HEK293 (cell line): ENCODE data around the gene ABCC3.

Experiments used
- CTCF ChIA-PET: fragments of 350-600 bp; formaldehyde crosslinking; extraction: SDS; loops from one replicate; lab custom pipeline; 2021; ENCODE audit warnings: antibody characterized with exemption; lab: Yijun Ruan, JAX
- POLR2A ChIA-PET: fragments of 300-600 bp; formaldehyde crosslinking; extraction: SDS; loops from one replicate; lab custom pipeline; 2020; ENCODE audit warnings: antibody characterized with exemption, inconsistent platforms; lab: Yijun Ruan, JAX
- H3K27ac ChIP-seq: fragments of 200-500 bp; sonication (Bioruptor generic); 2 replicates; pipeline ENCODE4 v1.5.1; 2014; ENCODE audit warnings: low read depth, low read length, control low read depth, inconsistent platforms; ENCODE audit errors: extremely low read depth
- H3K36me3 ChIP-seq, 2 experiments: fragments of 200-500 bp in 1 of 2; sonication (Bioruptor generic) in 1 of 2; 1 replicate in 1 of 2; 2 replicates in 1 of 2; pipeline ENCODE4 v1.5.1; 2014 to 2017; ENCODE audit warnings: inconsistent platforms in 2 of 2, low read length in 2 of 2; ENCODE audit not compliant: control insufficient read depth in 2 of 2, insufficient read depth in 1 of 2
- H3K4me1 ChIP-seq: fragments of 200-500 bp; sonication (Bioruptor generic); 2 replicates; pipeline ENCODE4 v1.5.1; 2014; ENCODE audit warnings: mild to moderate bottlenecking, low read length, inconsistent platforms; ENCODE audit not compliant: control insufficient read depth, insufficient read depth
- H3K4me3 ChIP-seq: 2 replicates; pipeline ENCODE4 v1.5.1; 2011; ENCODE audit warnings: low read depth, mild to moderate bottlenecking, control low read depth, low read length, moderate library complexity
- H3K9me3 ChIP-seq: fragments of 200-500 bp; sonication (Bioruptor generic); 2 replicates; pipeline ENCODE4 v1.5.1; 2014; ENCODE audit warnings: low read depth, low read length, inconsistent platforms; ENCODE audit not compliant: control insufficient read depth, insufficient read depth
- BCL11A ChIP-seq: fragments of 450-650 bp; formaldehyde crosslinking; IDR thresholded peaks from 2 replicates; pipeline ENCODE4 v1.5.1; 2016; ENCODE audit warnings: low read depth, missing biosample characterization, missing genetic modification characterization
- BCL11B ChIP-seq: fragments of 450-650 bp; formaldehyde crosslinking; IDR thresholded peaks from 2 replicates; pipeline ENCODE4 v1.5.1; 2016; ENCODE audit warnings: low read depth, missing biosample characterization, missing genetic modification characterization
- GFI1B ChIP-seq: fragments of 450-650 bp; formaldehyde crosslinking; IDR thresholded peaks from 2 replicates; pipeline ENCODE4 v1.5.1; 2016; ENCODE audit warnings: missing biosample characterization, missing genetic modification characterization
- GLIS2 ChIP-seq: fragments of 450-650 bp; formaldehyde crosslinking; IDR thresholded peaks from 2 replicates; pipeline ENCODE4 v1.5.1; 2016; ENCODE audit warnings: missing biosample characterization, missing genetic modification characterization
- HOXA7 ChIP-seq: sonication (generic); formaldehyde crosslinking; IDR thresholded peaks from 2 replicates; pipeline ENCODE4 v1.8.1; 2022; ENCODE audit warnings: missing genetic modification reagents, borderline replicate concordance
- IKZF3 ChIP-seq: fragments of 450-650 bp; IDR thresholded peaks from 2 replicates; pipeline ENCODE4 v1.5.0; 2018; ENCODE audit warnings: missing biosample characterization, mild to moderate bottlenecking, missing genetic modification characterization, moderate library complexity
- KLF1 ChIP-seq: fragments of 450-650 bp; formaldehyde crosslinking; IDR thresholded peaks from 2 replicates; pipeline ENCODE4 v1.5.1; 2016; ENCODE audit warnings: missing biosample characterization, missing genetic modification characterization
- MYNN ChIP-seq: fragments of 450-650 bp; formaldehyde crosslinking; IDR thresholded peaks from 2 replicates; pipeline ENCODE4 v1.5.1; 2016; ENCODE audit warnings: missing biosample characterization, missing genetic modification characterization, borderline replicate concordance
- OVOL3 ChIP-seq: fragments of 450-650 bp; formaldehyde crosslinking; IDR thresholded peaks from 2 replicates; pipeline ENCODE4 v1.5.1; 2016; ENCODE audit warnings: missing biosample characterization, missing genetic modification characterization
- SCRT2 ChIP-seq: fragments of 450-650 bp; formaldehyde crosslinking; IDR thresholded peaks from 2 replicates; pipeline ENCODE4 v1.5.1; 2016; ENCODE audit warnings: missing biosample characterization, missing genetic modification characterization
- SP7 ChIP-seq: fragments of 450-650 bp; formaldehyde crosslinking; IDR thresholded peaks from 2 replicates; pipeline ENCODE4 v1.5.1; 2016; ENCODE audit warnings: missing biosample characterization, missing genetic modification characterization
- YY1 ChIP-seq: fragments of 450-650 bp; formaldehyde crosslinking; IDR thresholded peaks from 2 replicates; pipeline ENCODE4 v1.5.1; 2018; ENCODE audit warnings: missing biosample characterization, missing genetic modification characterization
- YY2 ChIP-seq: fragments of 450-650 bp; formaldehyde crosslinking; IDR thresholded peaks from 2 replicates; pipeline ENCODE4 v1.5.1; 2016; ENCODE audit warnings: missing biosample characterization, missing genetic modification characterization
- ZBTB8A ChIP-seq: fragments of 450-650 bp; formaldehyde crosslinking; IDR thresholded peaks from 2 replicates; pipeline ENCODE4 v1.5.1; 2016; ENCODE audit warnings: missing biosample characterization, missing genetic modification characterization
- ZNF10 ChIP-seq: fragments of 450-650 bp; formaldehyde crosslinking; IDR thresholded peaks from 2 replicates; pipeline ENCODE4 v1.5.1; 2017; ENCODE audit warnings: missing biosample characterization, missing genetic modification characterization
- ZNF169 ChIP-seq: fragments of 450-650 bp; formaldehyde crosslinking; IDR thresholded peaks from 2 replicates; pipeline ENCODE4 v1.5.1; 2016; ENCODE audit warnings: missing biosample characterization, missing genetic modification characterization
- ZNF223 ChIP-seq: fragments of 450-650 bp; formaldehyde crosslinking; IDR thresholded peaks from 2 replicates; pipeline ENCODE4 v1.5.1; 2016; ENCODE audit warnings: missing biosample characterization, missing genetic modification characterization
- ZNF391 ChIP-seq: fragments of 450-650 bp; formaldehyde crosslinking; IDR thresholded peaks from 2 replicates; pipeline ENCODE4 v1.5.1; 2016; ENCODE audit warnings: low read depth, missing biosample characterization, missing genetic modification characterization, borderline replicate concordance
- ZNF416 ChIP-seq: fragments of 450-650 bp; formaldehyde crosslinking; IDR thresholded peaks from 2 replicates; pipeline ENCODE4 v1.5.1; 2016; ENCODE audit warnings: missing biosample characterization, missing genetic modification characterization
- ZNF433 ChIP-seq: fragments of 450-650 bp; formaldehyde crosslinking; IDR thresholded peaks from 2 replicates; pipeline ENCODE4 v1.5.1; 2016; ENCODE audit warnings: missing biosample characterization, missing genetic modification characterization, low read depth
- ZNF529 ChIP-seq: fragments of 450-650 bp; formaldehyde crosslinking; IDR thresholded peaks from 2 replicates; pipeline ENCODE4 v1.5.1; 2017; ENCODE audit warnings: missing genetic modification characterization, missing biosample characterization; ENCODE audit not compliant: insufficient replicate concordance
- ZNF571 ChIP-seq: fragments of 450-650 bp; formaldehyde crosslinking; IDR thresholded peaks from 2 replicates; pipeline ENCODE4 v1.5.0; 2017; ENCODE audit warnings: missing biosample characterization, missing genetic modification characterization
- ZNF585B ChIP-seq: fragments of 450-650 bp; formaldehyde crosslinking; IDR thresholded peaks from 2 replicates; pipeline ENCODE4 v1.5.1; 2016; ENCODE audit warnings: missing biosample characterization, missing genetic modification characterization
- ZNF629 ChIP-seq: fragments of 450-650 bp; formaldehyde crosslinking; IDR thresholded peaks from 2 replicates; pipeline ENCODE4 v1.5.1; 2017; ENCODE audit warnings: missing biosample characterization, missing genetic modification characterization
- ZNF654 ChIP-seq: fragments of 450-650 bp; formaldehyde crosslinking; IDR thresholded peaks from 2 replicates; pipeline ENCODE4 v1.5.1; 2016; ENCODE audit warnings: low read depth, missing biosample characterization, missing genetic modification characterization
- ZNF792 ChIP-seq: fragments of 450-650 bp; formaldehyde crosslinking; IDR thresholded peaks from 2 replicates; pipeline ENCODE4 v1.5.1; 2016; ENCODE audit warnings: missing biosample characterization, missing genetic modification characterization
- ZNF843 ChIP-seq: fragments of 450-650 bp; formaldehyde crosslinking; IDR thresholded peaks from 2 replicates; pipeline ENCODE4 v1.5.1; 2016; ENCODE audit warnings: missing biosample characterization, missing genetic modification characterization
- ZSCAN30 ChIP-seq: fragments of 450-650 bp; IDR thresholded peaks from 2 replicates; pipeline ENCODE4 v1.5.1; 2018; ENCODE audit warnings: missing biosample characterization, mild to moderate bottlenecking, missing genetic modification characterization, moderate library complexity
- TF ChIP-seq, protein P1 (sequence below): fragments of 450-650 bp; formaldehyde crosslinking; IDR thresholded peaks from 2 replicates; pipeline ENCODE4 v1.5.1; 2016; ENCODE audit warnings: missing biosample characterization, missing genetic modification characterization
- TF ChIP-seq, protein P2 (sequence below): fragments of 450-650 bp; formaldehyde crosslinking; IDR thresholded peaks from 2 replicates; pipeline ENCODE4 v1.5.1; 2016; ENCODE audit warnings: missing biosample characterization, missing genetic modification characterization, borderline replicate concordance
- TF ChIP-seq, protein P3 (sequence below): fragments of 450-650 bp; formaldehyde crosslinking; IDR thresholded peaks from 2 replicates; pipeline ENCODE4 v1.5.1; 2016; ENCODE audit warnings: missing biosample characterization, missing genetic modification characterization

Gene ABCC3

DNA sequence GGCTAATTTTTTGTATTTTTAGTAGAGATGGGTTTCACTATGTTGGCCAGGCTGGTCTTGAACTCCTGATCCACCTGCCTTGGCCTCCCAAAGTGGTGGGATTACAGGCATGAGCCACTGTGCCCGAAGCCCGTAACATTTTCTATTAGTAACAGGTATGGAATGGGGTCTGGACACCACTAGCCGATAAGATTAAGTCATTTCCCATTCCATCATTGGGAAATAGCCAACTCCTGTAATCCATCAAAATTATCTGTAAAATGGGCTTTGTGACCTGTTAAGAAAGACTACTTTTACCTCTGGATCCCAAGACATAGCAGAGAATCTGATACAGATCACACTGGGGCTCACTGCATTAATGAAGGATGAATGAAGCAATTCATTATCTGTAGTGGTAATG lies 80.8 kb downstream of the ABCC3 start (continued):
- TF ChIP-seq OVOL3 (tag by site-specific recombination) (no peak), IKZF3 (tag by site-specific recombination) (no peak), ZBTB8A (no peak), ZNF433 (tag by site-specific recombination) (no peak), ZNF571 (tag by site-specific recombination) (no peak), GFI1B (tag by site-specific recombination) (no peak), YY1 (tag by site-specific recombination) (no peak), ZSCAN30 (tag by site-specific recombination) (no peak), ZNF792 (no peak), ZNF629 (tag by site-specific recombination) (no peak), HOXA7 (CRISPR knock-in tag) (no peak)
- TF ChIP-seq, protein P1, sequence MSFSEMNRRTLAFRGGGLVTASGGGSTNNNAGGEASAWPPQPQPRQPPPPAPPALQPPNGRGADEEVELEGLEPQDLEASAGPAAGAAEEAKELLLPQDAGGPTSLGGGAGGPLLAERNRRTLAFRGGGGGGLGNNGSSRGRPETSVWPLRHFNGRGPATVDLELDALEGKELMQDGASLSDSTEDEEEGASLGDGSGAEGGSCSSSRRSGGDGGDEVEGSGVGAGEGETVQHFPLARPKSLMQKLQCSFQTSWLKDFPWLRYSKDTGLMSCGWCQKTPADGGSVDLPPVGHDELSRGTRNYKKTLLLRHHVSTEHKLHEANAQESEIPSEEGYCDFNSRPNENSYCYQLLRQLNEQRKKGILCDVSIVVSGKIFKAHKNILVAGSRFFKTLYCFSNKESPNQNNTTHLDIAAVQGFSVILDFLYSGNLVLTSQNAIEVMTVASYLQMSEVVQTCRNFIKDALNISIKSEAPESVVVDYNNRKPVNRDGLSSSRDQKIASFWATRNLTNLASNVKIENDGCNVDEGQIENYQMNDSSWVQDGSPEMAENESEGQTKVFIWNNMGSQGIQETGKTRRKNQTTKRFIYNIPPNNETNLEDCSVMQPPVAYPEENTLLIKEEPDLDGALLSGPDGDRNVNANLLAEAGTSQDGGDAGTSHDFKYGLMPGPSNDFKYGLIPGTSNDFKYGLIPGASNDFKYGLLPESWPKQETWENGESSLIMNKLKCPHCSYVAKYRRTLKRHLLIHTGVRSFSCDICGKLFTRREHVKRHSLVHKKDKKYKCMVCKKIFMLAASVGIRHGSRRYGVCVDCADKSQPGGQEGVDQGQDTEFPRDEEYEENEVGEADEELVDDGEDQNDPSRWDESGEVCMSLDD (tag by site-specific recombination): no peak
- TF ChIP-seq, protein P2, sequence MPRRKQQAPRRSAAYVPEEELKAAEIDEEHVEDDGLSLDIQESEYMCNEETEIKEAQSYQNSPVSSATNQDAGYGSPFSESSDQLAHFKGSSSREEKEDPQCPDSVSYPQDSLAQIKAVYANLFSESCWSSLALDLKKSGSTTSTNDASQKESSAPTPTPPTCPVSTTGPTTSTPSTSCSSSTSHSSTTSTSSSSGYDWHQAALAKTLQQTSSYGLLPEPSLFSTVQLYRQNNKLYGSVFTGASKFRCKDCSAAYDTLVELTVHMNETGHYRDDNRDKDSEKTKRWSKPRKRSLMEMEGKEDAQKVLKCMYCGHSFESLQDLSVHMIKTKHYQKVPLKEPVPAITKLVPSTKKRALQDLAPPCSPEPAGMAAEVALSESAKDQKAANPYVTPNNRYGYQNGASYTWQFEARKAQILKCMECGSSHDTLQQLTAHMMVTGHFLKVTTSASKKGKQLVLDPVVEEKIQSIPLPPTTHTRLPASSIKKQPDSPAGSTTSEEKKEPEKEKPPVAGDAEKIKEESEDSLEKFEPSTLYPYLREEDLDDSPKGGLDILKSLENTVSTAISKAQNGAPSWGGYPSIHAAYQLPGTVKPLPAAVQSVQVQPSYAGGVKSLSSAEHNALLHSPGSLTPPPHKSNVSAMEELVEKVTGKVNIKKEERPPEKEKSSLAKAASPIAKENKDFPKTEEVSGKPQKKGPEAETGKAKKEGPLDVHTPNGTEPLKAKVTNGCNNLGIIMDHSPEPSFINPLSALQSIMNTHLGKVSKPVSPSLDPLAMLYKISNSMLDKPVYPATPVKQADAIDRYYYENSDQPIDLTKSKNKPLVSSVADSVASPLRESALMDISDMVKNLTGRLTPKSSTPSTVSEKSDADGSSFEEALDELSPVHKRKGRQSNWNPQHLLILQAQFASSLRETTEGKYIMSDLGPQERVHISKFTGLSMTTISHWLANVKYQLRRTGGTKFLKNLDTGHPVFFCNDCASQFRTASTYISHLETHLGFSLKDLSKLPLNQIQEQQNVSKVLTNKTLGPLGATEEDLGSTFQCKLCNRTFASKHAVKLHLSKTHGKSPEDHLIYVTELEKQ: no peak

DNA sequence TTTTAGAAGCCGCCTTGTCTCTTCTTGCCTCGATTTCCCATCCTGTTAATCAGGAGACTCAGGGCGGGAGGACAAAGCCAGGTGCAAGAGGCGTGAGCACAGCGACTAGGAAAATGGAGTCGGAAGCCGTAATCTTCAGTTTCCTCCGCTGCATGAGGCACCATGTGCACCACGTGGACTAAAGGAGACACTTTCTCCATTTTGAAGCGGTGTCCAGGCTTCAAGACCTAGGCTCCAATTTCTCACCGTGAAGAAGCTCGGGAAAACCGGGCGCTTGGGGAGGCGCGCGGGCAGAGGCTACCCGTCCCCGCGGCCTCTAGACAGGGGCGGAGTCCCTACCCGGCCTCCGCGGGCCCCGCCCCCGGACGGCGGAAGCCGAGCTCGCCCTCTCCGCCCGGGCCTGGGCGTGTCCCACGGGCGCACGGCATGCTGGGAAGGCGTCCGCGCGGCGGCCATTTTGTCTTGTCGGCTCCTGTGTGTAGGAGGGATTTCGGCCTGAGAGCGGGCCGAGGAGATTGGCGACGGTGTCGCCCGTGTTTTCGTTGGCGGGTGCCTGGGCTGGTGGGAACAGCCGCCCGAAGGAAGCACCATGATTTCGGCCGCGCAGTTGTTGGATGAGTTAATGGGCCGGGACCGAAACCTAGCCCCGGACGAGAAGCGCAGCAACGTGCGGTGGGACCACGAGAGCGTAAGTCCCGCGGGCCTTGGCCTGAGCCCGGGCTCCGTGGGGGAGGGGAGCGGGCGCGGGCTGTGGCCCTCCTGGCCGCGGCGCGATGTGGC lies 84.7 kb downstream of the ABCC3 start, which contains the start of gene LUC7L3:
TSS of gene LUC7L3 (plus strand) at position 460 of the 780 bp plus-strand sequence. CDS start at position 590, 130 bp downstream.
- POLR2A ChIA-PET: interaction anchor here (0.5 to 1.4 kb wide), 18 partner anchors 10 to 322 kb away, joined by 3 to 46 read pairs (median 5); partner anchors contain the start of genes ANKRD40, CACNA1G and LRRC59
- Histone ChIP-seq H3K9me3 (no peaks in the 10 kb centered on the region), H3K4me3 (peak within 1 kb of the TSS; percentile 98), H3K36me3 (peaks cover 6 to 7% of the 10 kb centered on the region in 2 experiments; a peak in 2 of 3 replicates), H3K4me1 (peaks cover 22% of the 10 kb centered on the region), H3K27ac (peak within 1 kb of the TSS; percentile 97)
- CTCF ChIA-PET: interaction anchor here (1.0 to 1.1 kb wide), 2 partner anchors 14 to 93 kb away, joined by 3 read pairs; no protein-coding TSS in a partner anchor
- TF ChIP-seq ZNF391: peak; percentile 50; the same call in 1 of the 2 replicates
- TF ChIP-seq YY2 (tag by site-specific recombination): peak; percentile 86
- no peak for TF ChIP-seq ZNF416 (tag by site-specific recombination)
- peak; percentile 87 for TF ChIP-seq BCL11B
- TF ChIP-seq BCL11A (tag by site-specific recombination): 0 out of 2 replicates have a peak, but pooled peaks have one; percentile 20
- peak; percentile 76 for TF ChIP-seq ZNF843 (tag by site-specific recombination)
- TF ChIP-seq ZNF654: no peak
- peak; percentile 75 for TF ChIP-seq KLF1 (tag by site-specific recombination)
- TF ChIP-seq ZNF10 (tag by site-specific recombination): 0 out of 2 replicates have a peak, but pooled peaks have one; percentile 19
- TF ChIP-seq ZNF169 (tag by site-specific recombination): no peak; the same call in 1 of the 2 replicates
- TF ChIP-seq ZNF585B (tag by site-specific recombination): 0 out of 2 replicates have a peak, but pooled peaks have one; percentile 19
- peak; percentile 67; the same call in 1 of the 2 replicates for TF ChIP-seq GLIS2
- TF ChIP-seq ZNF223 (tag by site-specific recombination): peak; percentile 54
- TF ChIP-seq, protein P3, sequence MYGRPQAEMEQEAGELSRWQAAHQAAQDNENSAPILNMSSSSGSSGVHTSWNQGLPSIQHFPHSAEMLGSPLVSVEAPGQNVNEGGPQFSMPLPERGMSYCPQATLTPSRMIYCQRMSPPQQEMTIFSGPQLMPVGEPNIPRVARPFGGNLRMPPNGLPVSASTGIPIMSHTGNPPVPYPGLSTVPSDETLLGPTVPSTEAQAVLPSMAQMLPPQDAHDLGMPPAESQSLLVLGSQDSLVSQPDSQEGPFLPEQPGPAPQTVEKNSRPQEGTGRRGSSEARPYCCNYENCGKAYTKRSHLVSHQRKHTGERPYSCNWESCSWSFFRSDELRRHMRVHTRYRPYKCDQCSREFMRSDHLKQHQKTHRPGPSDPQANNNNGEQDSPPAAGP (tag by site-specific recombination): peak; percentile 82
- TF ChIP-seq SCRT2: no peak
- TF ChIP-seq HOXA7 (CRISPR knock-in tag): no peak
- TF ChIP-seq MYNN (tag by site-specific recombination): no peak
- TF ChIP-seq SP7 (tag by site-specific recombination): peak; percentile 85; the same call in 1 of the 2 replicates
- TF ChIP-seq ZNF529 (tag by site-specific recombination): no peak
